Tibial nerve (tissue), 4 donors: ENCODE data around the gene SUN2.

ENCODE experiments used
- EP300 ChIP-seq, 2 donors: sonication (generic); formaldehyde crosslinking; IDR thresholded peaks; one replicate each; pipeline ENCODE4 v1.6.1; 2017; ENCODE audit warnings: antibody characterized with exemption in 2 of 2, mild to moderate bottlenecking in 1 of 2
- POLR2A ChIP-seq, 2 donors: fragments of 450-650 bp; IDR thresholded peaks; one replicate each; pipeline ENCODE4 v1.6.1; 2017; ENCODE audit warnings: antibody characterized with exemption in 2 of 2, mild to moderate bottlenecking in 2 of 2, moderate library complexity in 2 of 2
- TF ChIP-seq, protein P1 (sequence below), 5 experiments: fragments of 200-600 bp in 3 of 5; fragments of 450-650 bp in 2 of 5; sonication (generic) in 3 of 5; IDR thresholded peaks; one replicate each; pipeline ENCODE4 v1.5.1; 2016 to 2019; ENCODE audit warnings: antibody characterized with exemption in 5 of 5, mild to moderate bottlenecking in 3 of 5, moderate library complexity in 2 of 5

GRCh38 chr22:38696606-38697424 lies 59.0 kb downstream of the SUN2 start:
- TF ChIP-seq POLR2A (IDR thresholded peaks at IDR 0.05) = no peak
- TF ChIP-seq EP300 (IDR thresholded peaks at IDR 0.05) = peak in 1 of 2 donors; percentile 56
- TF ChIP-seq, protein P1, sequence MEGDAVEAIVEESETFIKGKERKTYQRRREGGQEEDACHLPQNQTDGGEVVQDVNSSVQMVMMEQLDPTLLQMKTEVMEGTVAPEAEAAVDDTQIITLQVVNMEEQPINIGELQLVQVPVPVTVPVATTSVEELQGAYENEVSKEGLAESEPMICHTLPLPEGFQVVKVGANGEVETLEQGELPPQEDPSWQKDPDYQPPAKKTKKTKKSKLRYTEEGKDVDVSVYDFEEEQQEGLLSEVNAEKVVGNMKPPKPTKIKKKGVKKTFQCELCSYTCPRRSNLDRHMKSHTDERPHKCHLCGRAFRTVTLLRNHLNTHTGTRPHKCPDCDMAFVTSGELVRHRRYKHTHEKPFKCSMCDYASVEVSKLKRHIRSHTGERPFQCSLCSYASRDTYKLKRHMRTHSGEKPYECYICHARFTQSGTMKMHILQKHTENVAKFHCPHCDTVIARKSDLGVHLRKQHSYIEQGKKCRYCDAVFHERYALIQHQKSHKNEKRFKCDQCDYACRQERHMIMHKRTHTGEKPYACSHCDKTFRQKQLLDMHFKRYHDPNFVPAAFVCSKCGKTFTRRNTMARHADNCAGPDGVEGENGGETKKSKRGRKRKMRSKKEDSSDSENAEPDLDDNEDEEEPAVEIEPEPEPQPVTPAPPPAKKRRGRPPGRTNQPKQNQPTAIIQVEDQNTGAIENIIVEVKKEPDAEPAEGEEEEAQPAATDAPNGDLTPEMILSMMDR (IDR thresholded peaks at IDR 0.05) = no peak
